Measurements from ENCODE around the gene PCGF3.

GRCh38 chr4:742096-742741, 36.6 kb downstream of the PCGF3 start:
- TF ChIP-seq YY1 (IDR thresholded peaks at IDR 0.05; ENCODE audit: insufficient read depth, insufficient read length) (no peak), SUZ12 (IDR thresholded peaks at IDR 0.05; ENCODE audit: extremely low read depth, insufficient read depth, insufficient read length) (no peak), ZNF274 (IDR thresholded peaks at IDR 0.05; ENCODE audit: low read depth, low read length) (no peak)
